Measurements from ENCODE around the gene GARIN5A.

- TF ChIP-seq CTCF (IDR thresholded peaks at IDR 0.05) (no peak), POLR2A (IDR thresholded peaks at IDR 0.05) (no peak)
These were observed 6.3 kb upstream of the GARIN5A start for GRCh38 chr19:50482916-50483315.

Measured in testis (tissue), 2 donors.